ENCODE data around the gene CDC42BPA. TPM values are rescaled to one million over a fixed set of nuclear protein-coding genes. Genes with fewer than 3 reads are reported as not detected.

The CDC42BPA gene
- polyA plus RNA-seq, 2 of the 4 experiments (the other 2 are of a cell fraction): 11.4 to 28.4 TPM

GRCh38 chr1:226987179-226987536 lies 331.1 kb downstream of the CDC42BPA start:
- H3K4me3 ChIP-seq: no peak overlapping the region
- POLR2A ChIA-PET: no interaction called here
- no peak for FAIRE-seq
- DNase-seq (ENCODE audit: low read depth in 1 of 2, low spot score in 1 of 2): no peak
- WGBS (ENCODE audit: missing lambda C conversion rate): 95% methylated on average over 8 of the region's 8 CpGs
- TF ChIP-seq CBX8 (IDR thresholded peaks at IDR 0.05): no peak
- no peak for TF ChIP-seq HEYL (CRISPR knock-in tag; IDR thresholded peaks at IDR 0.05)
- no peak for TF ChIP-seq HOXB5 (CRISPR knock-in tag; IDR thresholded peaks at IDR 0.05)
- no peak for TF ChIP-seq ESRRA (IDR thresholded peaks at IDR 0.05; ENCODE audit: borderline replicate concordance, low read length)
- TF ChIP-seq FOXS1 (CRISPR knock-in tag; IDR thresholded peaks at IDR 0.05): no peak
- no peak for TF ChIP-seq PBX3 (IDR thresholded peaks at IDR 0.05)
- TF ChIP-seq BHLHE40 (IDR thresholded peaks at IDR 0.05; ENCODE audit: low read depth, low read length): no peak
- TF ChIP-seq HDAC2 (IDR thresholded peaks at IDR 0.05): no peak
- no peak for ATAC-seq
- no peak overlapping the region for H3K4me2 ChIP-seq
- CTCF ChIA-PET: interaction anchor here (1.2 kb wide), 1 partner anchor 346 kb away, joined by 4 read pairs; no protein-coding TSS in a partner anchor
- no peaks in the 10 kb centered on the region for H3K9me3 ChIP-seq
- no peak overlapping the region for H3K27ac ChIP-seq
- H3K4me1 ChIP-seq: no peaks in the 10 kb centered on the region

- H3K4me2 ChIP-seq: no peak overlapping the region
- WGBS (ENCODE audit: missing lambda C conversion rate): 90% methylated on average over 21 of the region's 21 CpGs
- ATAC-seq: no peak
- no peak for DNase-seq (ENCODE audit: low read depth in 1 of 2, low spot score in 1 of 2)
- FAIRE-seq: no peak
- no peak overlapping the region for H3K27ac ChIP-seq
- ChIA-PET CTCF (no interaction called here), POLR2A (no interaction called here)
- H3K4me1 ChIP-seq: no peaks in the 10 kb centered on the region
- H3K4me3 ChIP-seq: no peak overlapping the region
- no peaks in the 10 kb centered on the region for H3K9me3 ChIP-seq
- no peak for TF ChIP-seq ATOH8 (CRISPR knock-in tag; IDR thresholded peaks at IDR 0.05; ENCODE audit: low read depth)
Measured at GRCh38 chr1:226986496-226987178, 331.7 kb downstream of the CDC42BPA start.

- Histone ChIP-seq H3K4me3 (no peak overlapping the region), H3K4me1 (no peaks in the 10 kb centered on the region), H3K4me2 (no peak overlapping the region), H3K9me3 (no peaks in the 10 kb centered on the region), H3K27ac (no peak overlapping the region)
- WGBS (ENCODE audit: missing lambda C conversion rate): 92% methylated on average over 20 of the region's 25 CpGs
- ChIA-PET CTCF (no interaction called here), POLR2A (no interaction called here)
- ATAC-seq (no peak), DNase-seq (ENCODE audit: low read depth in 1 of 2, low spot score in 1 of 2) (no peak), FAIRE-seq (no peak)
- no peak for TF ChIP-seq HOXA7 (CRISPR knock-in tag; IDR thresholded peaks at IDR 0.05)
Measured at GRCh38 chr1:226985839-226986463, 332.3 kb downstream of the CDC42BPA start.

GRCh38 chr1:226985239-226985838 lies 333.0 kb downstream of the CDC42BPA start:
- Histone ChIP-seq H3K4me2 (no peak overlapping the region), H3K4me1 (no peaks in the 10 kb centered on the region), H3K9me3 (no peaks in the 10 kb centered on the region), H3K4me3 (no peak overlapping the region), H3K27ac (no peak overlapping the region)
- WGBS (ENCODE audit: missing lambda C conversion rate): 88% methylated on average over 20 of the region's 20 CpGs
- CTCF ChIA-PET: interaction anchor here (1.3 kb wide), 1 partner anchor 26 kb away, joined by 3 read pairs; no protein-coding TSS in a partner anchor
- TF ChIP-seq PHF8 (IDR thresholded peaks at IDR 0.05; ENCODE audit: borderline replicate concordance, low read depth) (no peak), JUNB (IDR thresholded peaks at IDR 0.05) (no peak), NFE2L2 (conservative IDR thresholded peaks at IDR 0.05; ENCODE audit: low read length) (no peak), HOXB5 (CRISPR knock-in tag; IDR thresholded peaks at IDR 0.05) (no peak), FOXS1 (CRISPR knock-in tag; IDR thresholded peaks at IDR 0.05) (no peak), PBX3 (IDR thresholded peaks at IDR 0.05) (no peak), HOXB13 (CRISPR knock-in tag; IDR thresholded peaks at IDR 0.05; ENCODE audit: low read depth) (no peak), BCL3 (IDR thresholded peaks at IDR 0.05) (no peak), CBX8 (IDR thresholded peaks at IDR 0.05) (no peak), KDM1A (IDR thresholded peaks at IDR 0.05; ENCODE audit: low read depth) (no peak), SREBF2 (IDR thresholded peaks at IDR 0.05) (no peak), CTCF (IDR thresholded peaks at IDR 0.05) (no peak), RCOR1 (IDR thresholded peaks at IDR 0.05; ENCODE audit: low read depth, low read length) (no peak)
- FAIRE-seq: no peak
- ATAC-seq: no peak
- POLR2A ChIA-PET: no interaction called here
- no peak for DNase-seq (ENCODE audit: low read depth in 1 of 2, low spot score in 1 of 2)
